Epithelial cell of alveolus of lung (primary cell): ENCODE results near the gene PCSK7. TPM values are rescaled to one million over a fixed set of nuclear protein-coding genes. Genes with fewer than 3 reads are reported as not detected.

Experiments used
- total RNA-seq: library from RNA; depleted of rRNA; stranded (reverse); fragments of >200 nt; gene quantifications from 2 replicates; pipeline ENCODE4 v1.2.1, GENCODE V29; 2015

PCSK7 gene
- total RNA-seq: 32.5 and 45.5 TPM in 2 replicates

GRCh38 chr11:117231842-117232091 is at the start of gene PCSK7:
TSS of gene PCSK7 (minus strand) at chr11:117232073. CDS start at chr11:117229844, 2,229 bp downstream.

GRCh38 chr11:117232092-117232878 is 412 bp upstream of the PCSK7 start, which contains the start of gene RNF214:
TSS of gene RNF214 (plus strand) at chr11:117232671. CDS start at chr11:117234273, 1,602 bp downstream.

GRCh38 chr11:117199053-117199915 is 32.6 kb downstream of the PCSK7 start, which contains the start of gene TAGLN:
TSS of gene TAGLN (plus strand) at chr11:117199370. CDS start at chr11:117203014, 3,644 bp downstream.

GRCh38 chr11:117178210-117179034 is 53.5 kb downstream of the PCSK7 start, which contains the start of gene SIDT2:
TSS of gene SIDT2 (plus strand) at chr11:117178743. CDS start at chr11:117179264, 521 bp downstream.

Other genes starting within 250 kb of the PCSK7 start
- gene SIK3, start 133.6 kb downstream of the PCSK7 start, total RNA-seq: 7.6 and 12.7 TPM in 2 replicates
- 83.5 and 100 TPM in 2 replicates for gene PAFAH1B2, start 87.8 kb downstream of the PCSK7 start, total RNA-seq
- gene SIDT2, start 53.3 kb downstream of the PCSK7 start, total RNA-seq: 11.1 and 29.7 TPM in 2 replicates
- gene TAGLN, start 32.7 kb downstream of the PCSK7 start, total RNA-seq: 20.8 and 704 TPM in 2 replicates
- 4.7 and 10.8 TPM in 2 replicates for gene RNF214, start 598 bp upstream of the PCSK7 start, total RNA-seq
- 2.6 and 2.7 TPM in 2 replicates for gene BACE1-AS, start 59.3 kb upstream of the PCSK7 start, total RNA-seq
- gene BACE1, start 84.2 kb upstream of the PCSK7 start, total RNA-seq: 24.3 and 55.3 TPM in 2 replicates
- gene CEP164, start 95.8 kb upstream of the PCSK7 start, total RNA-seq: 8.5 and 17.5 TPM in 2 replicates